Measurements from ENCODE around the gene CEP44.
"Not testable (repeated sequence)": the region's sequence is repeated elsewhere in the genome, so short reads cannot be mapped to it uniquely, and the experiment has no call there.

Gene CEP44

GRCh38 chr4:174283507-174284471 is at the start of gene CEP44, which contains the start of gene FBXO8:
TSS of gene CEP44 (plus strand) at chr4:174283911. CDS start at chr4:174299122, 15,211 bp downstream.
TSS of gene FBXO8 (minus strand) at chr4:174283667. CDS start at chr4:174263092, 20,575 bp downstream.
- Mint-ChIP-seq H3K4me3 (peak within 1 kb of the TSS; percentile 100), H3K9me3 (no peaks in the 10 kb centered on the region), H3K4me1 (peaks cover 63% of the 10 kb centered on the region), H3K27me3 (no peaks in the 10 kb centered on the region), H3K27ac (peak within 1 kb of the TSS; percentile 99), H3K36me3 (peaks cover 19% of the 10 kb centered on the region)
- peak; percentile 86 for ATAC-seq

- Mint-ChIP-seq H3K27me3 (no peaks in the 10 kb centered on the region), H3K27ac (no peak overlapping the region), H3K9me3 (no peaks in the 10 kb centered on the region), H3K4me1 (no peaks in the 10 kb centered on the region), H3K4me3 (no peak overlapping the region), H3K36me3 (peaks cover 33% of the 10 kb centered on the region)
- no peak for ATAC-seq
Measured at GRCh38 chr4:174236359-174236758, 47.4 kb upstream of the CEP44 start.

GRCh38 chr4:174241162-174241561 is 42.5 kb upstream of the CEP44 start:
- H3K4me3 Mint-ChIP-seq, result no peak overlapping the region
- no peak for ATAC-seq
- H3K27ac Mint-ChIP-seq, result no peak overlapping the region
- no peaks in the 10 kb centered on the region for H3K9me3 Mint-ChIP-seq
- no peaks in the 10 kb centered on the region for H3K27me3 Mint-ChIP-seq
- H3K4me1 Mint-ChIP-seq, result no peaks in the 10 kb centered on the region
- peaks cover 16% of the 10 kb centered on the region for H3K36me3 Mint-ChIP-seq

- Mint-ChIP-seq H3K4me3 (no peak overlapping the region), H3K27me3 (no peaks in the 10 kb centered on the region), H3K27ac (no peak overlapping the region), H3K36me3 (no peaks in the 10 kb centered on the region), H3K4me1 (no peaks in the 10 kb centered on the region), H3K9me3 (no peaks in the 10 kb centered on the region)
- no peak for ATAC-seq
Measured at GRCh38 chr4:174244441-174244840, 39.3 kb upstream of the CEP44 start.

- Mint-ChIP-seq H3K9me3 (no peaks in the 10 kb centered on the region), H3K27ac (no peak overlapping the region)
- no peak for ATAC-seq
Measured at GRCh38 chr4:174245714-174246113, 38.0 kb upstream of the CEP44 start.

GRCh38 chr4:174248407-174248806 is 35.3 kb upstream of the CEP44 start:
- Mint-ChIP-seq H3K27me3 (no peaks in the 10 kb centered on the region), H3K9me3 (no peaks in the 10 kb centered on the region), H3K36me3 (no peaks in the 10 kb centered on the region), H3K27ac (no peak overlapping the region), H3K4me1 (no peaks in the 10 kb centered on the region), H3K4me3 (no peak overlapping the region)
- ATAC-seq, result no peak

More at GRCh38 chr4:174245714-174246113, 38.0 kb upstream of the CEP44 start:
- Mint-ChIP-seq H3K27me3 (no peaks in the 10 kb centered on the region), H3K4me3 (no peak overlapping the region), H3K36me3 (no peaks in the 10 kb centered on the region), H3K4me1 (no peaks in the 10 kb centered on the region)

GRCh38 chr4:174252412-174252811 is 31.3 kb upstream of the CEP44 start:
- Mint-ChIP-seq H3K27me3 (no peaks in the 10 kb centered on the region), H3K4me1 (no peaks in the 10 kb centered on the region), H3K36me3 (no peaks in the 10 kb centered on the region), H3K9me3 (no peaks in the 10 kb centered on the region), H3K27ac (no peak overlapping the region), H3K4me3 (no peak overlapping the region)
- no peak for ATAC-seq

GRCh38 chr4:174254613-174255012 is 29.1 kb upstream of the CEP44 start:
- Mint-ChIP-seq H3K4me3 (no peak overlapping the region), H3K27ac (no peak overlapping the region), H3K36me3 (peaks cover 6% of the 10 kb centered on the region), H3K9me3 (no peaks in the 10 kb centered on the region), H3K27me3 (no peaks in the 10 kb centered on the region), H3K4me1 (no peaks in the 10 kb centered on the region)
- no peak for ATAC-seq

- H3K4me1 Mint-ChIP-seq, result no peaks in the 10 kb centered on the region
- H3K4me3 Mint-ChIP-seq, result no peak overlapping the region
- ATAC-seq, result no peak
- H3K36me3 Mint-ChIP-seq, result peaks cover 6% of the 10 kb centered on the region
- H3K9me3 Mint-ChIP-seq, result no peaks in the 10 kb centered on the region
- no peak overlapping the region for H3K27ac Mint-ChIP-seq
- H3K27me3 Mint-ChIP-seq, result no peaks in the 10 kb centered on the region
Measured at GRCh38 chr4:174255374-174255773, 28.3 kb upstream of the CEP44 start.

- no peaks in the 10 kb centered on the region for H3K27me3 Mint-ChIP-seq
- no peak overlapping the region for H3K4me3 Mint-ChIP-seq
- no peaks in the 10 kb centered on the region for H3K9me3 Mint-ChIP-seq
- peaks cover 6% of the 10 kb centered on the region for H3K36me3 Mint-ChIP-seq
- no peak overlapping the region for H3K27ac Mint-ChIP-seq
- H3K4me1 Mint-ChIP-seq, result no peaks in the 10 kb centered on the region
- no peak for ATAC-seq
Measured at GRCh38 chr4:174255786-174256185, 27.9 kb upstream of the CEP44 start.

GRCh38 chr4:174256277-174256713 is 27.4 kb upstream of the CEP44 start:
- Mint-ChIP-seq H3K9me3 (no peaks in the 10 kb centered on the region), H3K36me3 (peaks cover 6% of the 10 kb centered on the region)

GRCh38 chr4:174259580-174259979 is 24.1 kb upstream of the CEP44 start:
- H3K9me3 Mint-ChIP-seq, result no peaks in the 10 kb centered on the region
- H3K27me3 Mint-ChIP-seq, result no peaks in the 10 kb centered on the region
- no peak overlapping the region for H3K27ac Mint-ChIP-seq
- peaks cover 11% of the 10 kb centered on the region for H3K36me3 Mint-ChIP-seq
- ATAC-seq, result no peak
- H3K4me3 Mint-ChIP-seq, result no peak overlapping the region
- H3K4me1 Mint-ChIP-seq, result no peaks in the 10 kb centered on the region

More at GRCh38 chr4:174256277-174256713, 27.4 kb upstream of the CEP44 start:
- H3K4me3 Mint-ChIP-seq, result no peak overlapping the region
- no peak overlapping the region for H3K27ac Mint-ChIP-seq
- no peaks in the 10 kb centered on the region for H3K4me1 Mint-ChIP-seq
- H3K27me3 Mint-ChIP-seq, result no peaks in the 10 kb centered on the region
- no peak for ATAC-seq

GRCh38 chr4:174260099-174260498 is 23.6 kb upstream of the CEP44 start:
- ATAC-seq, result no peak

GRCh38 chr4:174261432-174261831 is 22.3 kb upstream of the CEP44 start:
- H3K9me3 Mint-ChIP-seq, H3K27ac Mint-ChIP-seq, H3K27me3 Mint-ChIP-seq, H3K4me1 Mint-ChIP-seq, ATAC-seq, H3K4me3 Mint-ChIP-seq: not testable (repeated sequence)
- H3K36me3 Mint-ChIP-seq, result peaks cover 11% of the 10 kb centered on the region

More at GRCh38 chr4:174260099-174260498, 23.6 kb upstream of the CEP44 start:
- Mint-ChIP-seq H3K27ac (no peak overlapping the region), H3K27me3 (no peaks in the 10 kb centered on the region), H3K36me3 (peaks cover 11% of the 10 kb centered on the region), H3K4me1 (no peaks in the 10 kb centered on the region), H3K9me3 (no peaks in the 10 kb centered on the region), H3K4me3 (no peak overlapping the region)

- H3K9me3 Mint-ChIP-seq, result no peaks in the 10 kb centered on the region
- no peak for ATAC-seq
- H3K27ac Mint-ChIP-seq, result no peak overlapping the region
Measured at GRCh38 chr4:174262624-174263444, 20.9 kb upstream of the CEP44 start.

More at GRCh38 chr4:174262624-174263444, 20.9 kb upstream of the CEP44 start:
- Mint-ChIP-seq H3K4me3 (no peak overlapping the region), H3K27me3 (no peaks in the 10 kb centered on the region), H3K4me1 (peaks cover 6% of the 10 kb centered on the region), H3K36me3 (peaks cover 11% of the 10 kb centered on the region)
